Activated CD4-positive, alpha-beta T cell treated with anti-CD3 and anti-CD28 coated beads, Interleukin-2, amount 50 U/mL, for 4 hours (primary cell): Measurements from ENCODE around the gene GNB5.

Experiments
- DNase-seq, 2 experiments: peaks; one replicate each; pipeline ENCODE4 v3.0.0-alpha.2; 2020

The GNB5 gene

DNA sequence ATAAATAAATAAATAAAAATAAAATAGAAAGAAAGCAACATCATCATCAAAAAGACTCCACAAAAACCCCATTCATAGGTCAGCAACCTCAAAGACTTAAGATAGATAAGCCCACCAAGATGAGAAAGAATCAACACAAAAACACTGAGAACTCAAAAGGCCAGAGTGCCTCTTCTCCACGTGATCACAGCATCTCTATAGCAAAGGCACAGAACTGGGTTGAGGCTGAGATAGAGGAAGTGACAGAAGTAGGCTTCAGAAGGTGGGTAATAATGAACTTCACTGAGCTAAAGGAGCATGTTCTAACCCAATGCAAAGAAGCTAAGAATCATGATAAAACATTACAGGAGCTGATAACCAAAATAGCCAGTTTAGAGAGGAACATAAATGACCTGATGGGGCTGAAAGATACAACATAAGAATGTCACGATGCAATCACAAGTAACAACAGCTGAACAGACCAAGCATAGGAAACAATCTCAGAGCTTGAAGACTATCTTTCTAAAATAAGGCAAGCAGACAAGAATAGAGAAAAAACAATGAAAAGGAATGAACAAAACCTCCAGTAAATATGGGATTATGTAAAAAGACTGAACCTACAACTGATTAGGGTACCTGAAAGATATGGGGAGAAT, 26.4 kb downstream of the GNB5 start:
- no peak for DNase-seq

DNA sequence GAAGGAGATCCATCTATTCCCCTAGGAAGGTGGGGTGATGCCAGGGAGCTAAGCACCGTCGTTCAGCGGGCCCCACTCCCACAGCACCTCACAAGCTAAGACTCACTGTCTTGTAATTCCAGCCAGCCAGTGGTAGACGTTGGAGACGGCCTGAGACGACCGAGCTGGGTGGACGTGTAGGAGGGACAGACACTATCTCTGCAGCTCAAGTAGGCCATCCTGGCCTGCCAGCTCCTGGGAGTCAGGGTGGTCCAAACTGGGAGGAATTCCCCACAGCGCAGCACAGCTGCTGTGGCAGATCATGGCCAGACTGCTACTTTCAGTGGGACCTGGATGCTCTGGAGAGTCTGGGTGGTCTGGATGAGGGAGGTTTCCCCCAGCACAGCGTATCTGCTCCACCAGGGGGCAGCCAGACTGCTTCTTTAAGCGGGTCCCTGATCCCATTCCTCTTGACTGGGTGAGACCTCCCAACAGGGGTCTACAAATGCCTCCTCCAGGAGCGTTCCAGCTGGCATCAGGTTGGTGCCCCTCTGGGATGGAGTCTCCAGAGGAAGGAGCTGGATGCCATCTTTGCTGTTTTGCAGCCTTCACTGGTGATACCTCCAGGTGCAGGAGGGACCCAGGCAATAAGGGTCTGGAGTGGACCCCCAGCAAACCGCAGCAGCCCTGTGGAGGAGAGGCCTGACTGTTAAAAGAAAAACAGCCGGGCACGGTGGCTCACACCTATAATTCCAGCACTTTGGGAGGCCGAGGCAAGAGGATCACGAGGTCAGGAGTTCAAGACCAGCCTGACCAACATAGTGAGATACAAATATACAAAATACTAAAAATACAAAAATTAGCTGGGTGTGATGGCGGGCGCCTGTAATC, 27.6 kb downstream of the GNB5 start:
- DNase-seq, result peak in 1 of 2 experiments; percentile 4

DNA sequence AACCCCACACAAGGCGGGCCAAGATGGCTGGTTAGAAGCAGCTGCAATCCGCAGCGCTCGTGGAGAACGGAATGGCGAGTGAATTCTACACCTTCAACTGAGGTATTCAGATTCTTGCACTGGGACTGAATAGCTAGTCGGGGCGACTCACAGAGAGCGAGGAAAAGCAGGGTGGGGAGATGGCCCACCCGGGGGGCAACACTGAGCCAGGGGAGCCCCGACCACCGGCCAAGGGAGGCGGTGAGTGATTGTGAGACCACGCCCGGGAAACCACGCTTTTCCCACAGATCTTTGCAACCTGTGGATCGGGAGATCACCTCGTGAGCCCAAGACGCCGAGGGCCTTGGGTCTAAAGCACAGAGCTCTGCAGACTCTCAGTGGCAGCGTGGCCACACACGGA, 28.3 kb downstream of the GNB5 start:
- no peak for DNase-seq

DNA sequence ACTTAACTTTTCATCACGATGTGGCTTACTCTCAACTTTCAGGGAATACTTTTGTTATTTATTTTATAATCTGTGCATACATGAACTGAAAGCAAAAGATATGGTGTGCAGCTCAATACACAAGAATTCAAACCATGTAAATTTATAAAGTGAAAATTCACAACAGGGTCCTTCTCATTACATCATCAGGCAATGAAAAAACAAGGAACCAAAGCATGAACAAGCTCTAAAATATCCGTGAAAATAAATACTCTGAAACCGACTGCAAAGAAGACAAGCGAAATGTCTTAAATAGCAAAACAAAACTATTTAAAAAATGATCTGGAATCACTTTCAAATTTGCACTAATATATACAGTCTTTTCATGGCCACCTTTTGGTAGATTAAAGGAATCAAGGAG, 28.9 kb downstream of the GNB5 start:
- DNase-seq, result no peak

DNA sequence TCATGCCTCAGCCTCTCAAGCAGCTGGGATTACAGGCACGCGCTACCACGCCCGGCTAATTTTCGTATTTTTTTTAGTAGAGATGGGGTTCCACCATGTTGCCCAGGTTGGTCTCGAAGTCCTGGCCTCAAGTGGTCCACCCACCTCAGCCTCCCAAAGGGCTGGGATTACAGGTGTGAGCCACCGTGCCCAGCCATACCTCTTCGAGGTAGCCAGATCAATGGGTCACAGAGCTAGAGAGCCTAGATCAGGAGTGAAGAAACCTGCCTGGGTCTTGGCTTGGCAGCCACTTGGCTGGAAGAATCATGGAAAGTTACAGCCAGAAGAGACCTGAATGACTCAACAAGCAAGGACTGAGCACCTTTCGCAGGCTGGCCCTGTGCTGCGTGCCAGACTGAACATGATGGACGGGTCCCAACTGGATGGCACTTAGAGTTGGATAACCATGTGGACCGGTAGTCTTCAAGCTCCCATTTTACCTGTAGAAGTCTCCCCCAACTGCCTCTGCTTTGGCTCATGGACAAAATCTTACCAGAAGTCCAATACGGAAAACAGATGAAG, 29.7 kb downstream of the GNB5 start:
- no peak for DNase-seq

DNA sequence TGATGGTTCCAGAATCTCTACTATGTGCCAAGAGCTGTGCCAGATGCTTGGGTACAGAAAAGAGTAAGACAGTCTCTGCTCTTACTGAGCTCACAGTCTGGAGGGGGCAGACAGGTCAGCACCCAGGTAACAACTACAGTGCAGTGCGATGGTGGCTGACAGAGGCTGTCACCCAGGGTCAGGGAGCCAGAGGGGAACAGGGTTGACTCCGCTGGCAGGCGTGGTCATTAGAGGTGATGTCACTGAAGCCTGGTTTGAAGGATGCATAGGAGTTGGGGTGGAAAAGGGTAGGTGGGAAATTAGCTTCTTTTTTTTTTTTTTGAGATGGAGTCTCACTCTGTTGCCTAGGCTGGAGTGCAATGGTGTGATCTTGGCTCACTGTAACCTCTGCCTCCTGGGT, 31.5 kb downstream of the GNB5 start:
- DNase-seq, result no peak

DNA sequence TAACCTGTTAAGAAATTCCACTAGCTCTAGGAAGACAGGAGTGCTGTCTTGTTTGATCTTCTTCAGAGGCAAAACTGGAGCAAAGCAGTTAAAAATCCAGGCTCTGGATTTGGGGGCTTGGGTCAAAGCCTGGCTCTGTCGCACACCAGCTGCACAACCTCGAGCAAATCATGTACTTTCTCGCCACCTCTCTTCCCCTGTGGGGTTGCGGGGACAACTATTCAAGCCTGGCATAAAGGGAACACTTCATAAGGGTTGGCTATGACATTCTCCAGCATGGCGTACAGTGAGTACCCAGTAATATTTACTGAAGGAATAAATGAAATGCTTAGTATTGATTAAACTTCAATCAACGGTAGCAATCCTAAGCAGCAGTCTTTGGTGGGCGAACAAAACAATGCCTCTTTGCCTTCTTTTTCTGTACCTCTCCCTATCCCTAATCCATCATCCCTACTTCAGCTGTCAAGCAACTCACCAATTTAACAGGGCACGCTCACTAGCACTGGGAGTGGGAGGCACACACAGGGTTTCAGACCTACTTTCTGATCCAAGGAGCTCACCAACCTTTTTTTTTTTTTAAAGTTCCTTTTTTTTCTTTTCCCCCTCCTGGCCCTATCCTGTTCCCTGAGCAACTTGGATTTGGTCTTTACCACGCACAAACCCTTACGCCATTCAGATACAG, 33.0 kb downstream of the GNB5 start:
- DNase-seq, result no peak

DNA sequence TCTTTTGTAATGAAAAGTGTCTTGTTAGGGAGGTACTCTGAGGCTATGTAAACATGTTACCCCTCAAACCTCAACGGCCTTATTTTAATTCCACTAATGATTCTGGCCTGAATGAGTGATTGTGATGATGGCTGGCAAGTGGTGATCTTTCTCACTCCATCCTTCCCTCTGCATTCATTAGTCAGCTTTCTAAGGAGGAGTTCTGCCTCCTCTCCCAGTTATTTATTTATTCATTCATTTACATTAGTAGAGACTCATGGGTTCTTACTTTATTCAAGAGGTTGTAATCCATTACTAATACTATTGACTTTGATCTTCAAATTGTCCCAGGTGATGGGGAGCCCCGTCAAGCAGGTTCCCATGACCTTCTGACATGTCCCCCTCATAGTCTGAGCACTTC, 35.3 kb downstream of the GNB5 start:
- DNase-seq, result no peak

DNA sequence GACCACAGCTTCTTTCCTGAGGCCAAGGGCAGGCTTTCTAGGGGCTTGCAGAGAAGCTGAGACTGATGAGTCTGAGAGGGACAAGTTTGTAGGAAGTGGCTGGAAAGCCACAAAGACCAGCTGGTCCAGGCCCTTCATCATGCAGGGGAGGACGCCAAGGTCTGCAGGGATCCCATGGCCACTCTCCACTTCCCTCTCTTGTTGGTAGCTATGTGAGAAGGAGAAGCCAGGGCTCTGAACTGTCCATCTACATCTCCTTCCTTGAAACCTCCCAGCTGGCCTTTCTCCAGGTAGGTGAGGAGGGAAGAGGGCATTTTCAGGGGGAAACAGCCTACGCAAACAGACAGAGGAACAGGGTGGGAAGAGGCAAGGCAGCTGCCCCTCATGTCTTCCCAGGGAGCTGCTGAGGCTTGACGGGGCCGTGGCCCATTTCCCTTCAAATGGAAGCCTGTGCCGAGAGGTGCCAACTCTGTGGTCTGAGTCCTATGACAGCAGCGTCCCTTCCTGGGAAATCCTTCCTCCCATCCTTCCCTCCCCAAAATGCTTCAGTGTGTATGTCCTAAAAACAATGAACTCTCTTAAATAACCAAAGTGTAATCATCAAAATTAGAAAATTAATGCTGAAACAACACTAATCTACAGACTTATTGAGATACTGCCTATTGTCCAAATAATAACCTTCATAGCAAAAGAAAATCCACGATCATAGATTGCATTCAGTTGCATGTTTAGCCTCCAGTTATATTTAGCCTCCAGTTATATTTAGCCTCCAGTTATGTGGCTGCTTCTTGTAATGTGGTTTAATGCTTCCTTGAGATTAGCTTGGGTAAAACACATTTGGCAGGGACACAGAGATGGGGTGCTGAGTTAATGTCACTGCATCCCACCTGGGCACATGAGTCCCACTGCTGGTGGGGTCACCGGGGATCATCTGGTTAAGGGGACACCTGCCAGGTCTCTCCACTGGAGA, 36.0 kb downstream of the GNB5 start:
- DNase-seq, result no peak

DNA sequence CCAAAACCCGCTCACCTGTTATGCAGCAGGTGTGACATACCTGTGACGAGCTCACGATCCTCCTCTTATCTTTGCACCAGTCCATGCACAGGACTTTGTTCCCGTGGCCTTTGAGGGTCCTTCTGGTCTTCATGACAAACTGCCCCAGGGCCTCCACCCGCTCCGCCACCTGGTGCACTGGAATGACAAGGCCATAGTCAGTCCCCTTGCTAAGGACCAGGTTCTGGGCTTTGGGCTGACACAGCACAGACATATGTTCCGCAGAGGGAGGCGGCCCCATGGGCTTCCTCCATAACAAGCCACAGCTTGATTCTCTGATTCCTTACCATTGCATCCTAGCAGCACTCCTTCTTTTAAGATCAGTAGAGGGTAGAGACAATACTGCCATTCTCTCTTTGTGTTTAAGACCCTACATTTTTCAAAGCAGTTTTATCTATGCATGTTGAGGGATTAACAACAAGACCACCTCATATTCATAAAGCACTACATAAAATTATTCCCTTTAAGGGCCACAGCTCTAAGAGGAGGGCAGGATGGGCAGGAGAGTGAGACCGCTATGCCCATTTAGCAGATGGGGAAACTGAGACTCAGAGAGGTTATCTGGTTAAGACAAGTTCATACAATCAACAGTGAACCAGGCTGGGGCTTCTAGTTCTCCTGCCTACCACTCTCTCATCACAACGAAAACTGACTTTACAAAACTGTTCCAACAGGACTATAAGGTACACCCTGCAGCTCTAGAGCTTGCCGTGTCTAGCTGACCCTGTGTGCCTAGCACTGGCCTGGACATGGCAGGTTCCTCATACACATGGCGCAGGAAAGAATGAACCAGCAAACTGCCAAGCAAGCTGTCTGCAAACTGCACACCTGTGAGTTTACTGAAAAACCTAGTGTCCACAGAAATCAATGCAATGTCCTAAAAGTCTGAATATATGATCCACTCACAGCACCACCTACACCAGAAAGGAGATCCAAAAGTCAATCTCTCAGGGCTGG, 37.0 kb downstream of the GNB5 start:
- no peak for DNase-seq

DNA sequence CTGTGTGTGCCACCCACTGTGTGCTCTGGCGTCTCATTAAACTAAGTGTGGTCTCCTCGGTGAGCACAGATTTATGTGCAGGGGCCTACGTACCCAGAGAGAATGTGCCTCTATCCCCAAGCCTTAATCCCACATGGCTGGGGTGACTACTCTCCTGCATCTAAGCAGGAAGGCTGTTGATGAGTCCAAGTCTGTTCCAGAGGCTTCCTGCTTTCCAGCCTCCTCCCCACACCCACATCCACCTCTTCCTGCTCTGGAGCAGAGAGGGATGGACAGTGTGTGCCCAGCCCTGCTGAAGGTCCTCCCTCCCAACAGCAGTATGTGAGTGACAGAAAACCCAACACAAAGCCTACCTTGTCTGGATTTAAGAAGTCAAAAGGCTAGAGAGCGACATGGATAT, 39.8 kb downstream of the GNB5 start:
- DNase-seq, result no peak

DNA sequence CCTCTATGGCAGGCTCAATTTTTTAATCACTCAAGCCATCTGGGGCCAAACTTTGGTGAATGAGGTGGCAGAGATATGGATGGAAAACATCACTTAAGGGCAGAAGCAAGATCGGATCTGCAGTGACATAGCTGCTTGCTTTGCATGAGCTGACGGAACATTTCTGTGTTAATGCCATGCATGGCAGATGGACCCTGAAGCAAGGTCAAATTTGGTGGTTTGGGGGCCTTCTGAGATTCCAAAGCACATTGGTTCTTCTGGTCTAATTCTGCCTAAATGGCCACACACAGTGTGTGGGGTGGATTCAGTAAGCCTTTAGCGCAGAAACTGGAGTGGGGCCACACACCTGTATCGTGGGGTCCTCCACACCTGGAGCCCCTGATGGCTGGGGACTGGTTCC, 40.3 kb downstream of the GNB5 start:
- DNase-seq, result no peak

DNA sequence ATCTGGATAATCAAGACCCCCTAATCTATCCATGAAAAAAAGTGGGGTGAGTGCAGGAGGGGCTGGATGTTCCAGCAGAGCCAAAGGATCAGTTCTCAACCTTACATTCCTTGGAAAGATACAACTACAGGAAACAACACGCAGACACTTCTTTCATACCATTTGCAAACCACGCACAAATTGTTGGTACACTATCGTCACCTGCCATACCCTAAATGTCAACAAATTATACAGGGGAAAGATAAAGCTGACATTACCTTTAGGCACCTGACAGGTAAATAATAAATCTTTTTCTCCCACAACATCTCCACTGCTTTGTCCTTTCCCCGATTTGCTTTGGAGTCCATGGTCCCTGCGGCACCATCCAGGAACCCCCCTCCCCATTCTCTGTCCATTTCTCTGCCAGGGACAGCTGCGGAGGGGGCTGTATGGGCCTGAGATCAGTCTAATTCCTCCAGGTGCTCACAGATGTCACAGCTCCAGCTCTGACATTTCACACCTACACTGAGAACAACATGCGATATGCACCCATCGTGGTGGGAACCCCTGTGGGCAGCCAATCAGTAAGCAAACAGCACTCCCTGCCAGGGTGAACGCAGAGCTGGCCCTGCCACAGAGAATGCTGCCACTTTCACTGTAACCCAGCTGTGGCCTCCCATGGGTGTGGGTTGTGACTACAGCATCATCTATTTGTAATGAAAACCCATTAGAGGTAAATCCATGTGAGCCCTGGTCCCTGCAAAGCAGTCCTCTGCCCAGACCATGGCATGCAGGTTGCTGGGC, 41.0 kb downstream of the GNB5 start:
- DNase-seq, result no peak

DNA sequence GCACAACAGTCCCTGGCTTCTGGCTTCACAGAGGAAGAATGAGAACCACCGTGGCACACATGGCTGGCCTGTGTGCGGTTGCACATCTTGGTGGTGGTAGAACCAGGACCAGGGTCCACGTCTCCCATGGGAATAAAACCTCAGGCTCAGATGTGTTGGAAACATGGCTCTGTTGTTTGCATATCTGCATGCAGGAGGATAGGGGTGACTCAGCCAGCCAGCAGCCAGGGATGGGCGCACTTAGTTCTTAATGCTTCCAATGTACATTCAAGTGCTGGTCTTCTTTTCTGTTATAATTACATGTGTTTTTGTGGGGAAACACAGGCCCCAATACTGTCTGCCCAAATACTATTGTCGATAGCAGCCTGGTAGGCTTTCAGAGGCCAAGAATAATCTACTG, 42.8 kb downstream of the GNB5 start:
- no peak for DNase-seq

DNA sequence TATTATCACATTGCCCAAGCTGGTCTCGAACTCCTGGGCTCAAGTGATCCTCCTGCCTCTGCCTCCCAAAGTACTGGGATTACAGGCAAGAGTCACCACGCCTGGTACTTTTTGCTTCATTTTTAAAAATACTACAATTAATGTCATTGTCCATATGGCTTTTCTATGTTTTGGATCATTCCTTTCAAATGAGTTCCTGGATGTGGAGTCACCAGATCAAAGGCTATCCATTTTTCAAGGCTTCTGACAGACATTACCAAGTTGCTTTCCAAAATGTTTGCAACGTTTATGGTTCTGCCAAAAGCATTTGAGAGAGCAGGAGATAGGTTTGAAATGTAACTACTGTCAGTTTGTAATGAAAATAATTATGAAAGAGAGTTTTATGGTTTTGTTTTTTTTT, 44.4 kb downstream of the GNB5 start:
- DNase-seq, result no peak

DNA sequence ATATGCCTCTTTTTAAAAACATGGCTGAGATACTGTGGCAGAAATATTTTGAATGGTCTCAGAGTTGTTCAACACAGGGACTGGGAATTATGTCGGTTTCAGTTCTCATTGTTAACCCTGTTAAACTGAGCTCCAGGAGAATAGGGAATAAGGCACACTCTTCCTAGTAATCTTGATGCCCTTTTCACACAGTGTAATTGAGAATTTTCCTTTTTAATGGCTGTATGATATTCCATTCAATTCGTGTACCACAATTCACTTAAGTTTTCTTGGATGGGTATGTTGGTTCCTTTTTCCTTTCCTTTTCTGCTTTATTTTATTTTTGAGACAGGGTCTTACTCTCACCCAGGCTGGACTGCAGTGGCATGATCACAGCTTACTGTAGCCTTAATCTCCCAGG, 44.9 kb downstream of the GNB5 start:
- no peak for DNase-seq

DNA sequence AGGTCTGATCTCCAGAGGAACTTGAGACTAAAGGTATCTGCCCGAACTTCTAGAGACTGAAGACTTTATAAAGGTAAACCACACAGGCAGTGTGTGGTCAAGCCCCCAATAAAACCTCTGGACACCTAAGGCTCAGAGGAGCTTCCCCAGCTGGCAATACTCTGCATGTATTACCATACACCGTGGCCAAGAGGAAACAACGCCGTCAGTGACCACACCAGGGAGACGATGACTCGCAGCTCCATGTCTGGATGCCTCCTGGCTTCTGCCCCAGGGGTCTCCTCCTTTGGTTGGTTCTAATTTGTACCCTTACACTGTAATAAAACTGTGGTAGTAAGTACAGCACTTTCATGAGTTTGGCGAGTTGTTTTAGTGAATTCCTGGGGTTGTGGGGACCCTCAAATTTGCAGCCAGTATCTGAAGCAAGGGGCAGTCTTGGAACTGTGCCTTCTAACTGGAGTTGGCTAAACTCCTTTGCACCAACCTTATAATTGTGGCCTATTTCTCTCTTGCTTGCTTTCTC, 46.5 kb downstream of the GNB5 start:
- no peak for DNase-seq

DNA sequence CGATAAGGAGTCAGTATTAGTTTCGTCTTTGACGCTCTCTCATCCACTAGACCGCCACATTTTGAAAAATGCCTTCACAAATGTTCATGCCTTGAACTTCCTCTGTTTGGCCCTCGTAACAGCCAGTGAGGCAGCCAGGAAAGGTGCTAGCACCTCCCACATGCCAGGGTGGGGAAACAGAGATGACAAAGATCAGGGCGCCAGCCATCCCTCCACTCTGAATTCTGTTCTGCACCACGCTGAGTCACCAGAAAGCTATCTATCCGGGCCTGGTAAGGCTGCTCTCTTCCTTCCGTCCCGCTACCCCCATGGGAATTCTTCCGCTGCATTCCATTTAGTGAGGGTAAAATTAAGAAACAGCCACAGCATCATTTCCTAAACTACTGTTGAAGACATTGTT, 47.3 kb downstream of the GNB5 start:
- DNase-seq, result no peak

DNA sequence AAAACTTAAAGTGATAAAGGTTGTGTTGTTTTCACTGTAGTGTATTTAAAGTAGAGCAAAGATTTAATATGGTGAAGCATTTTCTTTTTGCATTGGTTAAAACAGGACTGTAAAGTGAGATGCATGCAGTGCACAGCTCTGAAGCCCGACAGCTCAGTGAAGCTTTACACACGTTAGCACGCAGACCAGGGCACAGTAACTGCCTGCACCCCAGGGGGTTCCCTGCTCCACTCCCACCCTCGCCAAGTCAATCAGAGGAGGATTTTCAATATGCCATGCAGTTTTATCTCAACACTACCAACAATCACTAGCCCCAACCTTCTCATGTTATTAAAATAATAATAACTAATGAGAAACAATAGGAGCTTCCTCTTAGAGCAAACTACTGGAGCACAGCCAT, 50.5 kb downstream of the GNB5 start:
- DNase-seq, result no peak
